Psoas muscle (tissue), 8 donors: ENCODE results near the gene PAXX. TPM values are rescaled to one million over a fixed set of nuclear protein-coding genes. Genes with fewer than 3 reads are reported as not detected.

Experiments used
- ATAC-seq, 4 donors: fragments of 200-7000 bp; cut with Tn5 transposase; one replicate each; pipeline ENCODE4 v1.9.1; 2020; ENCODE audit warnings: moderate library complexity in 3 of 4, mild to moderate bottlenecking in 2 of 4
- DNase-seq, 2 donors: peaks; one replicate each; pipeline ENCODE4 v3.0.0-alpha.2; 2020
- H3K27ac ChIP-seq: fragments of 200-600 bp; one replicate; pipeline ENCODE4 v1.8.0; 2022
- H3K27me3 ChIP-seq, 3 donors: fragments of 200-600 bp in 1 of 3; one replicate each; pipeline versions ENCODE4 v1.6.1 to v1.8.0; 2013 to 2022; ENCODE audit warnings: low read length in 2 of 3, mild to moderate bottlenecking in 2 of 3, moderate library complexity in 1 of 3; ENCODE audit not compliant: insufficient read depth in 3 of 3
- H3K36me3 ChIP-seq, 2 donors: fragments of 200-600 bp in 1 of 2; one replicate each; pipeline versions ENCODE4 v1.6.1 to v1.8.0; 2013 to 2022; ENCODE audit warnings: low read depth in 1 of 2, mild to moderate bottlenecking in 1 of 2, moderate library complexity in 1 of 2; ENCODE audit not compliant: insufficient read depth in 1 of 2
- H3K4me1 ChIP-seq: fragments of 200-600 bp; one replicate; pipeline ENCODE4 v1.8.0; 2022
- H3K4me3 ChIP-seq: fragments of 200-600 bp; one replicate; pipeline ENCODE4 v1.8.0; 2022; ENCODE audit warnings: mild to moderate bottlenecking
- H3K9me3 ChIP-seq: fragments of 200-600 bp; one replicate; pipeline ENCODE4 v1.8.0; 2022
- WGBS, 3 donors: extraction: QIAGEN DNeasy Blood & Tissue Kit; methylation state at CpG; one replicate each; pipeline versions ENCODE4 v1.1.6 to v1.1.7; 2013; 5-methylcytosine and 5-hydroxymethylcytosine counted together
- intact Hi-C, 2 donors: fragments of 100-400 bp; cut with DNase I; formaldehyde crosslinking; loops; one replicate each; pipeline versions ENCODE4 v1.11.0 to v1.14.2; 2022
- polyA plus RNA-seq, 3 donors: library from polyadenylated mRNA; stranded (reverse); fragments of 200-250 nt; gene quantifications; one replicate each; pipeline ENCODE4 v1.2.3, GENCODE V29; 2013
- total RNA-seq, 4 donors: library from RNA; stranded (reverse); fragmentation: NEBNext Ultra II Directional in 2 of 4; extraction: Animal tissue kit (Norgen Biotek cat#: 25700) in 2 of 4; gene quantifications; one replicate each; pipeline versions ENCODE4 v1.2.1 to v1.2.4, GENCODE V29; 2021 to 2023
- TF ChIP-seq, protein P1 (sequence below): fragments of 200-600 bp; IDR thresholded peaks from one replicate; pipeline ENCODE4 v1.8.0; 2022; ENCODE audit warnings: antibody characterized with exemption
- donor health status: healthy with polysubstance abuse.
- donor health status: DM: no; HTN: no; CAD: no; lungs with moderate emphysema.
- donor health status: Bipolar disorder and iron deficiency.
- donor health status: healthy.
- donor health status: DM: yes; HTN: yes; CAD: no.
- donor health status: DM: no; HTN: no; CAD: no.
- donor health status: DM: no; HTN: no; CAD: no.
- donor health status: DM: yes; HTN: yes; CAD: no.

Gene PAXX
- total and polyA plus RNA-seq, 7 donors: 9.4 to 39.2 (median 15.6) TPM

DNA sequence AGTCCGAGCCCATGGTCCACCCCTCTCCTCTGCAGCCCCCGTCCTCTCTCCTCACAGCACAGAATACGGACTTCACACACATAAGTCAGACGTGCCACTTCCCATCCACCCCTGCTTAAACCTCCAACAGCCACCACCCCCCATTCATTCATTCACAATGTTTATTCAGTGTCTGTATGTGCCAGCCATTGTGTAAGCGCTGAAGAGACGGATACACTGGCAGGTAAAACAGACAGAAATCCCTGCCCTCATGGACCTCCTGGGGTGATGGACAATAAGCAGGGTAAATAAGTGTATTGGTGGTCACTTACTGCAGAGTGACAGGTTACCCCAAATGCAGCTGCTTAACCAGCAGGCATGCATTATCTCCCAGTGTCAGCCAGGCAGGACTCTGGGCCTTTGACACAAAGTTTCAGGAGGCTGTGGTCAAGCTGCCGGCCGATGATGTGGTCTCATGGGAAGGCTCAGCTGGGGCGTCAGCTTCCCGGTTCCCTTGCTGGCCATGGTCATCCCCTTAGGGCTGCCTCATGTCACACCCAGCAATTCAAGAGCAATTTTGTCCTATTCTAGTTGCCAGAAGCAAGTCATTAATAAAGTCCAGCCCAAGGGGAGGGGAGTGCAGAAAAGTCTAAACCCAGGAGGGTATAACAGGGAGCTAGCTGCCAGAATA is 1.8 kb upstream of the PAXX start:
- H3K36me3 ChIP-seq: peaks cover 0 to 11% of the 10 kb centered on the region in 2 donors
- H3K4me3 ChIP-seq: no peak overlapping the region
- DNase-seq (no peak), ATAC-seq (no peak)
- WGBS, 3 donors: 85 to 88% (median 88%) methylated on average over 10 of the region's 10 CpGs
- no peak overlapping the region for H3K27ac ChIP-seq
- peaks cover 0 to 14% (median 11%) of the 10 kb centered on the region in 3 donors for H3K27me3 ChIP-seq
- peaks cover 10% of the 10 kb centered on the region for H3K4me1 ChIP-seq
- intact Hi-C loops: loop anchor here in 1 of 2 donors (5.0 kb wide), 1 partner anchor 43 kb away; the partner anchor contains the start of gene C8G
- TF ChIP-seq, protein P1, sequence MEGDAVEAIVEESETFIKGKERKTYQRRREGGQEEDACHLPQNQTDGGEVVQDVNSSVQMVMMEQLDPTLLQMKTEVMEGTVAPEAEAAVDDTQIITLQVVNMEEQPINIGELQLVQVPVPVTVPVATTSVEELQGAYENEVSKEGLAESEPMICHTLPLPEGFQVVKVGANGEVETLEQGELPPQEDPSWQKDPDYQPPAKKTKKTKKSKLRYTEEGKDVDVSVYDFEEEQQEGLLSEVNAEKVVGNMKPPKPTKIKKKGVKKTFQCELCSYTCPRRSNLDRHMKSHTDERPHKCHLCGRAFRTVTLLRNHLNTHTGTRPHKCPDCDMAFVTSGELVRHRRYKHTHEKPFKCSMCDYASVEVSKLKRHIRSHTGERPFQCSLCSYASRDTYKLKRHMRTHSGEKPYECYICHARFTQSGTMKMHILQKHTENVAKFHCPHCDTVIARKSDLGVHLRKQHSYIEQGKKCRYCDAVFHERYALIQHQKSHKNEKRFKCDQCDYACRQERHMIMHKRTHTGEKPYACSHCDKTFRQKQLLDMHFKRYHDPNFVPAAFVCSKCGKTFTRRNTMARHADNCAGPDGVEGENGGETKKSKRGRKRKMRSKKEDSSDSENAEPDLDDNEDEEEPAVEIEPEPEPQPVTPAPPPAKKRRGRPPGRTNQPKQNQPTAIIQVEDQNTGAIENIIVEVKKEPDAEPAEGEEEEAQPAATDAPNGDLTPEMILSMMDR: no peak
- H3K9me3 ChIP-seq: no peaks in the 10 kb centered on the region

DNA sequence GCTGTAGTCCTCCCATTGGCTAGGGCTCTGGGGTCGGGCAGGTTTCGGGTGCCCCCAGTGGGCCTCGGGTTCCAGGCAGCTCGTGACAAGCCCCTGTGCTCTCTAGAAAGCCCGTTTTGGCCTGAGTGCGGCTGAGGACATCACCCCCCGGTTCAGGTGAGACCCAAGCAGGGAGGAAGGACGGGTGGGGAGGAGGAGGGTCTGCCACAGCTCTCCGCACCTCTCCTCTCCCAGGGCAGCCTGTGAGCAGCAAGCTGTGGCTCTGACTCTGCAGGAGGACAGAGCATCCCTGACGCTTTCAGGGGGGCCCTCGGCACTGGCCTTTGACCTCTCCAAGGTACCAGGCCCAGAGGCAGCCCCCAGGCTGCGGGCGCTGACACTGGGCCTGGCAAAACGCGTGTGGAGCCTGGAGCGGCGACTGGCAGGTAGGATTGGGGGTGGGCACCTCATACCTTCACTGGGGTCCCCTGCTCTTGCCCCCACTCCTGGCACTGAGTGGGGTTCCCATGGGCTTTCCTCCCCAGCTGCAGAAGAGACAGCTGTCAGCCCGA is 672 bp downstream of the PAXX start:
- intact Hi-C loops: loop anchor here in 1 of 2 donors (5.0 kb wide), 1 partner anchor 46 kb away; the partner anchor contains the start of gene C8G
- H3K4me1 ChIP-seq: peaks cover 10% of the 10 kb centered on the region
- DNase-seq (no peak), ATAC-seq (no peak)
- 37 to 46% (median 38%) methylated on average over 17 to 18 of the region's 18 CpGs for WGBS, 3 donors
- H3K36me3 ChIP-seq: peaks cover 0 to 11% of the 10 kb centered on the region in 2 donors
- H3K27me3 ChIP-seq: peaks cover 0 to 19% (median 17%) of the 10 kb centered on the region in 3 donors
- H3K9me3 ChIP-seq: no peaks in the 10 kb centered on the region
- H3K27ac ChIP-seq: peak overlapping the region; percentile 81
- peak overlapping the region; percentile 89 for H3K4me3 ChIP-seq
- TF ChIP-seq, protein P1: no peak

DNA sequence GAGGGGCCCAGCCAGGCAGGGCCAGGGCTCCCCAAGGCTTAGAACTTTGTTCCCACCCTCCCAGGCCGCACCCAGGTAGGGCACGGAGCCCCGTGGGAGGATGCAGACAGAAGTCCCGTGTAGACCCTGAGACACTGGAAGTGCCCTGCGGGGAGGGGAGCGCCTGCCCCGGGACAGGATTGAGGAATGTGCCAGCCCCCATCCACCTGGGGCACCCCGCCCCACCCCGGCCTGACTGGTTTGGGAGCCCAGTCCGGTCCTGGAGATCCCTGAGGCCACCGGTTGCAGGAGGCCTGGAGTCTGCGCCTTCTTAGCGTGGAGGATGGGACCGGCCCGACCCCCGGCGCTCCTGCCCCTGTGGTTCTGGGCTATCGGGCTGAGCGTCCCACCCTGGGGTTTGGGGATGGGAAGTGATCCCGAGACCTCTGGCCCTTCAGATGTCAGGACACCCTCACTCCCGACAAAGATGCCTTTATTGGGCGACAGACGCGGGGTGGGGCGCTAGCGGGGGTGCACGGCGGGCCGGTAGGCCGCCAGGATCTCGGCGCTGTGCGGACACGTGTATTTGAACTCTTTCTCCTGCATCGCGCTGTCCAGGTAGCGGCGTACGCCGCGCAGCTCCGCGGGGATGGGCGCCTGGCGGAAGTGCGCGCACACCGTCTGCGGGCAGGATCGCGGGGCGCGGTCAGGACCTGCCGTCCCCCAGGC is 2.1 kb downstream of the PAXX start:
- ATAC-seq (no peak), DNase-seq (no peak)
- 71 to 82% (median 77%) methylated on average over 45 to 54 of the region's 54 CpGs for WGBS, 3 donors
- intact Hi-C loops: loop anchor here in 1 of 2 donors (5.0 kb wide), 1 partner anchor 47 kb away; the partner anchor contains the start of gene C8G
- peaks cover 0 to 19% (median 17%) of the 10 kb centered on the region in 3 donors for H3K27me3 ChIP-seq
- H3K36me3 ChIP-seq: peaks cover 0 to 11% of the 10 kb centered on the region in 2 donors
- no peaks in the 10 kb centered on the region for H3K9me3 ChIP-seq
- TF ChIP-seq, protein P1: no peak
- no peak overlapping the region for H3K27ac ChIP-seq
- H3K4me3 ChIP-seq: no peak overlapping the region
- peaks cover 10% of the 10 kb centered on the region for H3K4me1 ChIP-seq

DNA sequence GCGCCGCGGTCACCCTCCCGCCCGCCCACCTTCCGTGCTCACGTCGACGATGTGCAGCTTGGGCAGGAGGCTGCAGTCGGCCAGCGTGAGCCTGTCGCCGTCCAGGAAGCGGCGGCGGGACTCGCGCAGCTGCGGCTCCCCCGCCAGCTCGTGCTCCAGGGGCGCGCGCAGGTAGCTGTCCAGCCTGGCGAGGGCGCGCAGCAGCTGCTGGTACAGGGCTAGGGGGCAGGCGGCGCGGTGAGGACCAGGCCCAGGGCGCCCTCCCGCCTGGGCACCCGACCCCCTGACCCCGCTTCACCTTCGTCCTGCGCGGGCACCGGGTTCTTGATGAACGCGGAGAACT is 2.6 kb downstream of the PAXX start:
- no peak for DNase-seq
- intact Hi-C loops: loop anchor here in 1 of 2 donors (5.0 kb wide), 1 partner anchor 48 kb away; the partner anchor contains the start of gene C8G
- WGBS, 3 donors: 51 to 61% (median 59%) methylated on average over 29 to 40 of the region's 40 CpGs
- Histone ChIP-seq H3K9me3 (no peaks in the 10 kb centered on the region), H3K4me3 (no peak overlapping the region), H3K27me3 (peaks cover 0 to 19% (median 17%) of the 10 kb centered on the region in 3 donors), H3K36me3 (peaks cover 0 to 11% of the 10 kb centered on the region in 2 donors), H3K27ac (no peak overlapping the region), H3K4me1 (peaks cover 10% of the 10 kb centered on the region)
- TF ChIP-seq, protein P1: no peak
- ATAC-seq: no peak
